Kidney (tissue), 14 donors: ENCODE data around the gene GAS6. TPM values are rescaled to one million over a fixed set of nuclear protein-coding genes. Genes with fewer than 3 reads are reported as not detected.

Experiments
- DNase-seq, 5 donors: peaks; one replicate each; pipeline ENCODE4 v3.0.0-alpha.2; 2013 to 2020
- FAIRE-seq: peaks from 2 replicates; lab custom pipeline; 2012; peaks lifted over from hg19 to GRCh38; lab: Jason Lieb, UNC
- H3K27ac ChIP-seq, 2 donors: one replicate each; pipeline ENCODE4 v1.7.0; 2013; ENCODE audit warnings: low read depth in 2 of 2, low read length in 2 of 2, inconsistent platforms in 1 of 2
- H3K27me3 ChIP-seq: one replicate; pipeline ENCODE4 v1.7.1; 2013; ENCODE audit warnings: low read length, inconsistent platforms; ENCODE audit not compliant: control insufficient read depth, insufficient read depth
- H3K36me3 ChIP-seq, 3 donors: one replicate each; pipeline versions ENCODE4 v1.7.0 to v1.7.1; 2013; ENCODE audit warnings: low read length in 3 of 3, control low read depth in 1 of 3, inconsistent platforms in 1 of 3; ENCODE audit not compliant: insufficient read depth in 3 of 3, control insufficient read depth in 2 of 3
- H3K4me1 ChIP-seq, 3 donors: one replicate each; pipeline versions ENCODE4 v1.7.0 to v1.7.1; 2013; ENCODE audit warnings: low read length in 3 of 3, inconsistent platforms in 1 of 3, low read depth in 1 of 3; ENCODE audit not compliant: control insufficient read depth in 2 of 3, insufficient read depth in 2 of 3
- H3K4me3 ChIP-seq, 3 donors: one replicate each; pipeline versions ENCODE4 v1.7.0 to v1.8.1; 2013; ENCODE audit warnings: low read length in 3 of 3, control low read depth in 1 of 3, inconsistent platforms in 1 of 3
- H3K9ac ChIP-seq, 3 donors: one replicate each; pipeline versions ENCODE4 v1.7.0 to v1.7.1; 2013; ENCODE audit warnings: low read length in 3 of 3, control low read depth in 1 of 3, inconsistent platforms in 1 of 3
- H3K9me3 ChIP-seq, 3 donors: one replicate each; pipeline versions ENCODE4 v1.7.0 to v1.7.1; 2013; ENCODE audit warnings: low read length in 3 of 3, control low read depth in 1 of 3, inconsistent platforms in 1 of 3; ENCODE audit not compliant: control insufficient read depth in 2 of 3, insufficient read depth in 1 of 3
- intact Hi-C: fragments of 100-400 bp; cut with DNase I; formaldehyde crosslinking; loops from one replicate; pipeline ENCODE4 v1.11.1; 2022
- polyA plus RNA-seq: library from polyadenylated mRNA; stranded (reverse); fragments of 350-450 nt; fragmentation: Illumina TruSeq; extraction: RNeasy Lipid Tissue Mini Kit (QIAGEN cat#74804); gene quantifications from one replicate; pipeline ENCODE4 v1.2.3, GENCODE V29; 2014; ENCODE audit warnings: low read depth, low replicate concordance; ENCODE audit not compliant: insufficient read depth
- total RNA-seq: library from RNA; stranded (reverse); fragmentation: NEBNext Ultra II Directional; extraction: Animal tissue kit (Norgen Biotek cat#: 25700); gene quantifications from one replicate; pipeline ENCODE4 v1.2.1, GENCODE V29; 2021
- TF ChIP-seq, protein P1 (sequence below): IDR thresholded peaks from 3 replicates; pipeline ENCODE4 v1.5.1; 2012; ENCODE audit warnings: mild to moderate bottlenecking, moderate library complexity, borderline replicate concordance; ENCODE audit not compliant: insufficient read depth; ENCODE audit errors: extremely low read depth
- donor health status: control.
- donor health status: control.
- donor health status: control.
- donor health status: control.
- donor health status: control.
- donor health status: DM: yes; HTN: yes; CAD: no.
- donor health status: Normal renal cell carcinoma (clear cell type).

The GAS6 gene
- total and polyA plus RNA-seq, 2 donors from 2014 or later: 83.5 to 135 TPM

DNA sequence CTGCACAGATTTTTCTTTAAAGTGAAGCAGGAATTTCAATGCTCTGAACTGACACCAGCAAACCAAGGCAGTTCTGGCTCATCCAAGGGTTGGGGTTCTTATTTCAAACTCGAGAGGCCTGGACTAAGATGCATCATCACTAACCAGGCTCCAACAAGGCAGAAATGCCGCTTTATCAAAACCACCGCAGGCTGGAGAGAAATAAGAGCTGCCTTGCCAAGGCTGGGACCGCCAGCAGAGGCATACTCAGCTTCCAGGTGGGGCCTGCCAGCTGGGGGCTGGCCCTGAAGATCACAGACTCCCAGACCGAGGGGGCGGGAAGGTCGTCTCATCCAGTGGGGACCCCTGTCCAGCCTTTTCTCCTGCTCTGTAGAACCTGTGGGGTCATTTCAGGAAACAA is 37.4 kb upstream of the GAS6 start:
- no peak overlapping the region for H3K9ac ChIP-seq
- intact Hi-C loops: no loop called here
- H3K27ac ChIP-seq: no peak overlapping the region
- DNase-seq: peak in 4 of 5 donors; percentile 17 to 30 (median 24)
- H3K9me3 ChIP-seq: no peaks in the 10 kb centered on the region
- TF ChIP-seq, protein P1, sequence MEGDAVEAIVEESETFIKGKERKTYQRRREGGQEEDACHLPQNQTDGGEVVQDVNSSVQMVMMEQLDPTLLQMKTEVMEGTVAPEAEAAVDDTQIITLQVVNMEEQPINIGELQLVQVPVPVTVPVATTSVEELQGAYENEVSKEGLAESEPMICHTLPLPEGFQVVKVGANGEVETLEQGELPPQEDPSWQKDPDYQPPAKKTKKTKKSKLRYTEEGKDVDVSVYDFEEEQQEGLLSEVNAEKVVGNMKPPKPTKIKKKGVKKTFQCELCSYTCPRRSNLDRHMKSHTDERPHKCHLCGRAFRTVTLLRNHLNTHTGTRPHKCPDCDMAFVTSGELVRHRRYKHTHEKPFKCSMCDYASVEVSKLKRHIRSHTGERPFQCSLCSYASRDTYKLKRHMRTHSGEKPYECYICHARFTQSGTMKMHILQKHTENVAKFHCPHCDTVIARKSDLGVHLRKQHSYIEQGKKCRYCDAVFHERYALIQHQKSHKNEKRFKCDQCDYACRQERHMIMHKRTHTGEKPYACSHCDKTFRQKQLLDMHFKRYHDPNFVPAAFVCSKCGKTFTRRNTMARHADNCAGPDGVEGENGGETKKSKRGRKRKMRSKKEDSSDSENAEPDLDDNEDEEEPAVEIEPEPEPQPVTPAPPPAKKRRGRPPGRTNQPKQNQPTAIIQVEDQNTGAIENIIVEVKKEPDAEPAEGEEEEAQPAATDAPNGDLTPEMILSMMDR: no peak
- no peak for FAIRE-seq
- no peak overlapping the region for H3K4me3 ChIP-seq
- H3K36me3 ChIP-seq: no peaks in the 10 kb centered on the region
- no peaks in the 10 kb centered on the region for H3K27me3 ChIP-seq
- H3K4me1 ChIP-seq: peaks cover 0 to 4% (median 0%) of the 10 kb centered on the region in 3 donors

DNA sequence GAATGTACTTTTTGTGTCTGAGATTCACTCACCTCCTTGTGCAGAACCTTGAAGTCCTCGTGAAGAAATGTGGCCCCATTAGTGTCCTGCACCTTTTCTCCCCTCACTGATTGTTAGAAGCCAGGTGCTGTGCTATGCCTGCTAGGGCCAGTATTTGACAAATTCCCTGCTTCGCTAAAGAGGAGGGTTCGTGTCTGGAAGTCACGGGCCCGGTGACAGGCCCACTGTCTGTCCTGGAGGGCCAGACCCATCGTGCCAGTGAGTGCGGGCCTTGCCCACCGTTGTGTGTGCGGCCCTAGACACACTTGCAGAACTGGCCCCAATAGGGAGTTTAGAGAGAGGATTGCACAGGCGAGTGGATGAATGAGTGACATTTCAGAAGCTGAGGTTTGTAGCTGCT is 36.8 kb upstream of the GAS6 start:
- Histone ChIP-seq H3K27ac (no peak overlapping the region), H3K4me1 (peaks cover 0 to 4% (median 0%) of the 10 kb centered on the region in 3 donors), H3K4me3 (no peak overlapping the region), H3K9ac (no peak overlapping the region), H3K27me3 (no peaks in the 10 kb centered on the region), H3K36me3 (no peaks in the 10 kb centered on the region), H3K9me3 (no peaks in the 10 kb centered on the region)
- intact Hi-C loops: no loop called here
- FAIRE-seq (no peak), DNase-seq (peak in 1 of 5 donors; percentile 11)
- TF ChIP-seq, protein P1: no peak

DNA sequence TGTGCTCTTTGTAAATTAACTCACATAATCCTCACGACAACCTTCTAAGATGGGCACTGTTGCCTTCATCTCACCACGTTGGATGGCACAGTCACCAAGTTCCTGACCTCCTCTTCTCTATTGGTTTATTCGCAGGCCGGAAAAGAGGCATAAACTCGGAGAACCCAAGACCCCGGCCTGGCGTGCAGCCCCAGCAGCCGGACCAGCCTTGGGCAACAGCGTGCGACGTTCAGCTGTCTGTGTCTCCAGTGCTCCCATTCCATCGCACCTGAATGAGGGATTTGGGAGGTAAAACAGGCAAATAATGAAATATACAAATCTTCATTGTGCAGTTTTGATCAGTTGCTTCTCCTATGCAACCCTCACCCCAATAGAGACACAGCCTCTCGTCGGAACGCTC is 34.5 kb upstream of the GAS6 start:
- H3K27ac ChIP-seq: no peak overlapping the region
- no peaks in the 10 kb centered on the region for H3K27me3 ChIP-seq
- peaks cover 0 to 4% (median 0%) of the 10 kb centered on the region in 3 donors for H3K4me1 ChIP-seq
- TF ChIP-seq, protein P1: no peak
- intact Hi-C loops: no loop called here
- DNase-seq: no peak
- H3K4me3 ChIP-seq: no peak overlapping the region
- H3K36me3 ChIP-seq: no peaks in the 10 kb centered on the region
- no peak overlapping the region for H3K9ac ChIP-seq
- H3K9me3 ChIP-seq: no peaks in the 10 kb centered on the region
- no peak for FAIRE-seq

DNA sequence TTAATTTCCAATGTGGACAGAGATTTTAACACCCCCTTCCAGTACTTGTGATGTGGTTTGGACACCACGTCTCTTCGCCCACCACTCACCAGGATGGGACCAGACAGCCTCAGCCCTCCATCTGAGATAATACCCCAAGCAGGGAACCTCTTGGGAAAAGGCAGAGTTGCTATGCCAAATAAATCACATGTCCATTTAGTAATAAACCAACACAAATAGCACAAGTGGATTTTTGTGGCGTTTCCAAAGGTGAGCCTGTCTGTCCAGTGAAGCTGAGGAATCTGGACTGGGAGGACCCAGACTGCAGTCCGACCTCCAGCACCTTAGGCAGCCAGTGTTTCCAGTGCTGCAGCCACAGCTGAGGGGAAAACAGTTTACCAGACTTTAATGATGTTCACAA is 34.1 kb upstream of the GAS6 start:
- FAIRE-seq (no peak), DNase-seq (peak in 1 of 5 donors; percentile 1)
- Histone ChIP-seq H3K9ac (no peak overlapping the region), H3K4me3 (no peak overlapping the region), H3K9me3 (no peaks in the 10 kb centered on the region), H3K36me3 (no peaks in the 10 kb centered on the region), H3K27me3 (no peaks in the 10 kb centered on the region), H3K4me1 (peaks cover 0 to 4% (median 0%) of the 10 kb centered on the region in 3 donors), H3K27ac (no peak overlapping the region)
- TF ChIP-seq, protein P1: no peak
- intact Hi-C loops: no loop called here
